ENCODE data around the gene PRTG.

The PRTG gene

DNA sequence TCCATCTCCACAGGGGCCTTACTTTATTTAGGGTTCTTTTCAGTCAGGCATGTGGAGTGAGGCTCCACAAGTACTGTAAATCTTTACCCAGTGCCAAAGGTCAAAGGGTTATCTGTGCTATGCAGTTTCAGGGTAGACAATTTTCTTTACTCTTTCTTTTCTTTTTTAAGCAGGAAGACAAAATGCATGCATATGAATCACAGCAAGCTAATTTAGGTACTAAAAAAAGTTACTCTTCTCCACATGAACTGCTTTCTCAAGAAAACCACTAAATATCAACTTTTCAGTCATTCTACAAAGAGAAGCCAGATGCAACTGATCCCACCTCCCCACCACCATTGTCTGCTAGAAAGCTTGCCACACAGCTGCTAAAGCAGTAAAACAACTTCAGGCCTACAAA, 81.5 kb downstream of the PRTG start:
- no peak overlapping the region for H3K4me3 ChIP-seq (replicated peaks; ENCODE audit: low read depth, low read length)
- TF ChIP-seq, protein P1, sequence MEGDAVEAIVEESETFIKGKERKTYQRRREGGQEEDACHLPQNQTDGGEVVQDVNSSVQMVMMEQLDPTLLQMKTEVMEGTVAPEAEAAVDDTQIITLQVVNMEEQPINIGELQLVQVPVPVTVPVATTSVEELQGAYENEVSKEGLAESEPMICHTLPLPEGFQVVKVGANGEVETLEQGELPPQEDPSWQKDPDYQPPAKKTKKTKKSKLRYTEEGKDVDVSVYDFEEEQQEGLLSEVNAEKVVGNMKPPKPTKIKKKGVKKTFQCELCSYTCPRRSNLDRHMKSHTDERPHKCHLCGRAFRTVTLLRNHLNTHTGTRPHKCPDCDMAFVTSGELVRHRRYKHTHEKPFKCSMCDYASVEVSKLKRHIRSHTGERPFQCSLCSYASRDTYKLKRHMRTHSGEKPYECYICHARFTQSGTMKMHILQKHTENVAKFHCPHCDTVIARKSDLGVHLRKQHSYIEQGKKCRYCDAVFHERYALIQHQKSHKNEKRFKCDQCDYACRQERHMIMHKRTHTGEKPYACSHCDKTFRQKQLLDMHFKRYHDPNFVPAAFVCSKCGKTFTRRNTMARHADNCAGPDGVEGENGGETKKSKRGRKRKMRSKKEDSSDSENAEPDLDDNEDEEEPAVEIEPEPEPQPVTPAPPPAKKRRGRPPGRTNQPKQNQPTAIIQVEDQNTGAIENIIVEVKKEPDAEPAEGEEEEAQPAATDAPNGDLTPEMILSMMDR (IDR thresholded peaks at IDR 0.05; ENCODE audit: low read depth, low read length, missing control alignments) = no peak
- DNase-seq (ENCODE audit: extremely low read depth, low read depth) = no peak

DNA sequence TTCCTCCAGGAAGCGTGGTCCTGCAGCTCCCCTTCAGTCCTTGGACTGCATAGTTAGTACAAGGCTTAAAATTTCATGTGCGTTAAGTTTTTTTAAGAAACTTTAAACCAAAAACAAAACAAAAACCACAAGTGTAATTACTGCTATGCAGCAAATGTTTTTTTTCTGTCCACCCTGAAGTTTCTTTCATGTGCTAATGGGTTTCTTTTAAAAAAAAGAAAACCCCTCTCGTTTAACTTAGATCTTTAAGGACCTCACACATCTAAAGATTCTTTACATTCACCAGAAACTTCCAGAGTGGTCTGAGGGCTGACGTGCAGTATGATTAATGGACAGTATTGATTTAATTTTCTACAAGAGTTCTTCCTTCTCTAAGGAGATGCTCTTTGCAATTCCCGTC, 82.8 kb downstream of the PRTG start:
- no peak overlapping the region for H3K4me3 ChIP-seq (replicated peaks; ENCODE audit: low read depth, low read length)
- TF ChIP-seq, protein P1 (IDR thresholded peaks at IDR 0.05; ENCODE audit: low read depth, low read length, missing control alignments) = no peak
- no peak for DNase-seq (ENCODE audit: extremely low read depth, low read depth)

DNA sequence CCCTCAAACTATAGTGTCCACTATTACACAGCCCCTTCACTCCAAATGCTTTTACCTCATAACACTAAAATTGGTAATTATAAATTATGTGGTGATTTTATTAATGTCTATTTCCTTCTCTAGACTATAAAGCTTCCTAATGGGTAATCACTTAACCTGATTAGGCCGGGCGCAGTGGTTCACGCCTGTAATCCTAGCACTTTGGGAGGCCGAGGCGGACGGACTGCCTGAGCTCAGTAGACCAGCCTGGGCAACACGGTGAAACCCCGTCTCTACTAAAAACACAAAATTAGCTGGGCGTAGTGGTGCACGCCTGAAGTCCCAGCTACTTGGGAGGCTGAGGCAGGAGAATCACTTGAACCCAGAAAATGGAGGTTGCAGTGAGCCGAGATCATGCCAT, 83.5 kb downstream of the PRTG start:
- no peak overlapping the region for H3K4me3 ChIP-seq (replicated peaks; ENCODE audit: low read depth, low read length)
- DNase-seq (ENCODE audit: extremely low read depth, low read depth) = no peak
- TF ChIP-seq, protein P1 (IDR thresholded peaks at IDR 0.05; ENCODE audit: low read depth, low read length, missing control alignments) = no peak

DNA sequence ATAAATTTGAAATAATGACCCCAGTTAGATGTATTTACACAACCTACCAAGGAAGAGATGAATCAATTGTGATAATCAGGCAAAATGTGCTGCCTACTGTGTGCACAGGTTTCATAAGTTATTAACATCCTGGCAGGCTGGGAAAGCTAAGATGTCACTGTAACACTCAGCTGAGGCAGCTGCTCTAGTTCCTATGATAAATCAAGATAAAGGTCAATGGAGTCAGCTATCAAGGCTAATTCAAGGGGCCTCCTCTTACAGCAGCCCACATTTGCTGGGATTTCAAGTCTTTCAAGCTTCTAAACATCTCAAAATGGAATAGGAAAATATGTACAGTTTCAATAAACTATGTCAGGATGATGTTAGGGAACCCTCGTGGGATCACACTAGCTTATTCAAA, 84.1 kb downstream of the PRTG start:
- H3K4me3 ChIP-seq (replicated peaks; ENCODE audit: low read depth, low read length) = no peak overlapping the region
- no peak for DNase-seq (ENCODE audit: extremely low read depth, low read depth)
- TF ChIP-seq, protein P1 (IDR thresholded peaks at IDR 0.05; ENCODE audit: low read depth, low read length, missing control alignments) = no peak

DNA sequence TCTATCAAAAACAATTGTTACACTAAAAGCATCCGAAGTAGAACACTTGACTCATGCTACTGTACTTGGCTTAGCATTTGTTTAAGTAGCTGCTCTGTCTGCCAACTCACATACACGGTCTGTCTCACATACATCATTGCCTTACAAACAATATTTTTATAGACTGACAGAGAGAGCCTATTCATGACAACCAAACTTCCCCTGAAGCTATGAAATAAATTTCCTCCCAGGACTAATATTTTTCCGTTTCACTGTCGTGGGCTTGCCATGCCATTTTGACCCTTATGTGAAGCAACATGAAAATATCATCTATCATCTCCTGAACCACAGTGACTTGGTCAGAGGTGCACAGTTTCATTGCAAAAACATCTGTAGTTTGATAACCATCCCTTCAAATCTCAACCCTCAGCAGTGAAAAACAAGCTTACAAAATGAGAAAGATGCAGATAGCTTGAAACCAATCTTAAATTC, 88.4 kb downstream of the PRTG start:
- TF ChIP-seq, protein P1 (IDR thresholded peaks at IDR 0.05; ENCODE audit: low read depth, low read length, missing control alignments) = no peak
- DNase-seq (ENCODE audit: extremely low read depth, low read depth) = no peak
- no peak overlapping the region for H3K4me3 ChIP-seq (replicated peaks; ENCODE audit: low read depth, low read length)

DNA sequence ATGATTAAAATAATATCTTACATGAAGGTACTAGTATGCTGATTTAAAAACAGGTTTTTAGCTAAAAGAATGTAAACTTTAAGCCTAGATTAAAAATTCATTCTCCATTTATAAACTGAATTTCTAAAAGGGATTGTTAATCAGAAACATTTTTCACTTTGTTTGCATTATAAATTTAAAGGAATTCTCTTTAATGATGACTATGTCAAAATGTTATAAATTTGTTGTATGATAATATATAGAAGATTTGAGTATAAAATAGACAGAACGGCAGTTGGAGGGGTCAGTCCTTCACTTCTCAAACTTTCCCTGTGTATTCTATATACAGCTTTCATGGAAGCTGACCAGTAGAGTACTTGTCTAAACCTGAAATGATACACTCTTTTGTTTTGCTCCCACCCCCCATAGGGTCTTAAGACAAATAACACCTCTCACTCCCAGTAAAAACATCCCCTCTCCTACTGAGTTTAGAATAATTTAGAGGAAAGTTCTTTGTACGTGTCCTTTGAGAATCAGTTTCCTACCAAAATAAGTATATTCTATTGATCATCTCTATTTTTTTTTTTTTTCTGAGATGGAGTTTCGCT, 90.0 kb downstream of the PRTG start:
- TF ChIP-seq, protein P1 (IDR thresholded peaks at IDR 0.05; ENCODE audit: low read depth, low read length, missing control alignments) = no peak
- no peak overlapping the region for H3K4me3 ChIP-seq (replicated peaks; ENCODE audit: low read depth, low read length)
- no peak for DNase-seq (ENCODE audit: extremely low read depth, low read depth)

DNA sequence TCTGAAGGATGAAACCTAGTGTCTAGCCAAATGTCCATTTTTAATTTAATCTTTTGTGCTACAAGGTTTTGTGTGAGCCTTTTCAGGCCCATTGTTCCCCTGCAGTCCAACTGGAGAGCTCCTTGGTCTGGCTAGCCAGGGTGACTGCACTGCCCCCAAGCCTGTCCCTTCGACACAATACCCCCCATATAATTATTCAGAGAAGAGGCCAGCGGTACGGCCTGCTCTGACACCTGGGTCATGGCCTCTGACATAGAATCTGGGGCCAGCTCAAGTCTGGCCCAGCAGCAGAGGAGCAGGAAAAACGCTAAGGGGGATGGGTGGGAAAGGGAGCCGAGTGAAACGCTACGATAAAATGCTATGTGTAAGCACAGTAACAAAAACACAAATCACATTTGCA, 90.6 kb downstream of the PRTG start:
- no peak for DNase-seq (ENCODE audit: extremely low read depth, low read depth)
- H3K4me3 ChIP-seq (replicated peaks; ENCODE audit: low read depth, low read length) = no peak overlapping the region
- TF ChIP-seq, protein P1 (IDR thresholded peaks at IDR 0.05; ENCODE audit: low read depth, low read length, missing control alignments) = no peak
